Measurements from ENCODE around the gene RASGRF1.
A peak's percentile ranks its signal among the peaks of the same experiment; 100 is the strongest.

RASGRF1 gene

DNA sequence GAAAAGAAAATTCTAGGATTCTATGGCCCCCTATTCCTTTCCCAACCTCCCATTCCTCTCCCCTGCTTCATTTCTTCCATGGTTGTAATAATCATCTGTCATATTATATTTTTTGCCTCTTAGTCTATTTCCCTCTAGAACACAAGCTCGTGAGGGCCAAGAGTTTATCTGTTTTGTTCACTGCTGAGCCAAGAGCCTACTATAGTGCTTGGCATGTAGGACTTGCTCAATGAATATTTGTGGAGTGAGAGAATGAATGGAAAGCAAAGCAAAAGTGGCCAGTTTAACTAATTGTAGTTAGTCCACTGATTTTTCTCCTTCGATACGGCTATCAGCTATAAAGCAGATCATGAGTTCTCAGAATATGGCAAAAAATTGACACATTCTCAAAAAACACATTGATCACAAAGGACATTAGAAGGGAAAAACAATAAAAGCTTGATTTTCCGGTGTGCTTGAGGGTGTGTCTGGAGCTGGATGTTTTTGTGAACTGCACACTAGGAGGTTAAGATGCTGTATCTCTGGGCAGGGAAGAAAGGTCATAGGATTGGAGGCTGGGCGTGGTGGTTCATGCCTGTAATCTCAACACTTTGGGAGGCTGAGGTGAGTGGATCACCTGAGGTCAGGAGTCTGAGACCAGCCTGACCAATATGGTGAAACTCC is 120.8 kb downstream of the RASGRF1 start:
- Histone ChIP-seq H3K36me3 (ENCODE audit: control insufficient read depth in 1 of 2, insufficient read depth in 2 of 2, low read depth in 1 of 2, low read length in 2 of 2) (no peaks in the 10 kb centered on the region), H3K4me1 (ENCODE audit: control insufficient read depth, insufficient read depth, low read depth, low read length) (no peaks in the 10 kb centered on the region), H3K4me2 (ENCODE audit: low read length, poor library complexity, severe bottlenecking) (no peak overlapping the region), H3K79me1 (replicated peaks; ENCODE audit: low read length, poor library complexity, severe bottlenecking) (no peaks in the 10 kb centered on the region), H3K4me3 (ENCODE audit: insufficient read depth in 1 of 2, low read depth in 1 of 2, low read length in 2 of 2) (peak overlapping the region in 1 of 2 experiments; percentile 1), H3K4ac (ENCODE audit: low read depth in 1 of 2, low read length in 2 of 2) (no peak overlapping the region), H4K8ac (ENCODE audit: low read length) (no peak overlapping the region), H4K91ac (ENCODE audit: low read length) (no peak overlapping the region), H2BK12ac (ENCODE audit: low read length in 2 of 2) (no peak overlapping the region), H3K14ac (ENCODE audit: low read length in 2 of 2) (no peak overlapping the region), H2BK5ac (ENCODE audit: low read depth, low read length, poor library complexity, severe bottlenecking) (no peak overlapping the region), H3K9ac (ENCODE audit: low read length) (peak overlapping the region; percentile 40), H2AFZ (ENCODE audit: low read depth, low read length) (no peak overlapping the region), H2BK15ac (ENCODE audit: low read depth, poor library complexity, severe bottlenecking) (no peak overlapping the region), H2BK120ac (ENCODE audit: low read depth, low read length) (no peak overlapping the region), H2AK5ac (ENCODE audit: low read length, severe bottlenecking) (no peak overlapping the region), H3K27ac (ENCODE audit: low read length, poor library complexity, severe bottlenecking) (no peak overlapping the region), H3K23ac (ENCODE audit: low read length in 2 of 2) (no peak overlapping the region), H3K9me3 (ENCODE audit: control insufficient read depth, low read length) (no peaks in the 10 kb centered on the region), H3K18ac (ENCODE audit: low read depth in 1 of 2, low read length in 2 of 2) (no peak overlapping the region), H3K27me3 (ENCODE audit: control insufficient read depth in 1 of 2, insufficient read depth in 1 of 2, low read length in 2 of 2) (peaks cover 0 to 2% of the 10 kb centered on the region in 2 experiments)
- no peak for DNase-seq
- WGBS, result 95% methylated on average over 5 of the region's 5 CpGs

GRCh38 chr15:78968539-78969271 is 121.9 kb downstream of the RASGRF1 start:
- Histone ChIP-seq H2BK120ac (ENCODE audit: low read depth, low read length) (no peak overlapping the region), H3K14ac (ENCODE audit: low read length in 2 of 2) (no peak overlapping the region), H2AFZ (ENCODE audit: low read depth, low read length) (no peak overlapping the region), H3K4me3 (ENCODE audit: insufficient read depth in 1 of 2, low read depth in 1 of 2, low read length in 2 of 2) (no peak overlapping the region), H3K18ac (ENCODE audit: low read depth in 1 of 2, low read length in 2 of 2) (no peak overlapping the region), H3K36me3 (ENCODE audit: control insufficient read depth in 1 of 2, insufficient read depth in 2 of 2, low read depth in 1 of 2, low read length in 2 of 2) (no peaks in the 10 kb centered on the region), H3K79me1 (replicated peaks; ENCODE audit: low read length, poor library complexity, severe bottlenecking) (no peaks in the 10 kb centered on the region), H3K27me3 (ENCODE audit: control insufficient read depth in 1 of 2, insufficient read depth in 1 of 2, low read length in 2 of 2) (no peaks in the 10 kb centered on the region), H3K27ac (ENCODE audit: low read length, poor library complexity, severe bottlenecking) (no peak overlapping the region), H3K9ac (ENCODE audit: low read length) (no peak overlapping the region), H3K4me2 (ENCODE audit: low read length, poor library complexity, severe bottlenecking) (no peak overlapping the region), H3K4me1 (ENCODE audit: control insufficient read depth, insufficient read depth, low read depth, low read length) (no peaks in the 10 kb centered on the region), H2BK12ac (ENCODE audit: low read length in 2 of 2) (no peak overlapping the region), H2AK5ac (ENCODE audit: low read length, severe bottlenecking) (no peak overlapping the region), H3K4ac (ENCODE audit: low read depth in 1 of 2, low read length in 2 of 2) (no peak overlapping the region), H4K91ac (ENCODE audit: low read length) (no peak overlapping the region), H3K9me3 (ENCODE audit: control insufficient read depth, low read length) (no peaks in the 10 kb centered on the region), H4K8ac (ENCODE audit: low read length) (no peak overlapping the region), H3K23ac (ENCODE audit: low read length in 2 of 2) (no peak overlapping the region), H2BK5ac (ENCODE audit: low read depth, low read length, poor library complexity, severe bottlenecking) (no peak overlapping the region), H2BK15ac (ENCODE audit: low read depth, poor library complexity, severe bottlenecking) (no peak overlapping the region)
- WGBS, result 78% methylated on average over 4 of the region's 5 CpGs
- no peak for DNase-seq

DNA sequence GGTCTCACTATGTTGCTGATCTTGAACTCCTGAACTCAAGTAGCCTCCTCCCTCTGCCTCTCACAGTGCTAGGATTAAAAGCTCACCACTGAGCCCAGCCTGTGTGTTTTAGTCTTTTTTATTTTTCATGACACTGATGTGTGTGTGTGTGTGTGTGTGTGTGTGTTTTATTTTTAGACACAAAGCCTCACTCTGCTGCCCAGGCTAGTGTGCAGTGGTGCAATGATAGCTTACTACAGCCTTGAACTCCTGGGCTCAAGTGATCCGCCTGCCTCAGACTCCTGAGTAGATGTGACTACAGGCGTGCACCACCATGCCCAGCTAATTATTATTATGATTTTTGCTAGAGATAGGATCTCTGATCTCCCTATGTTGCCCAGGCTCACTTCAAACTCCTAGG is 122.5 kb downstream of the RASGRF1 start:
- H2AK5ac ChIP-seq (ENCODE audit: low read length, severe bottlenecking), result no peak overlapping the region
- H3K27ac ChIP-seq (ENCODE audit: low read length, poor library complexity, severe bottlenecking), result no peak overlapping the region
- no peak overlapping the region for H4K91ac ChIP-seq (ENCODE audit: low read length)
- H3K27me3 ChIP-seq (ENCODE audit: control insufficient read depth in 1 of 2, insufficient read depth in 1 of 2, low read length in 2 of 2), result no peaks in the 10 kb centered on the region
- no peaks in the 10 kb centered on the region for H3K36me3 ChIP-seq (ENCODE audit: control insufficient read depth in 1 of 2, insufficient read depth in 2 of 2, low read depth in 1 of 2, low read length in 2 of 2)
- no peak overlapping the region for H2AFZ ChIP-seq (ENCODE audit: low read depth, low read length)
- H3K4me3 ChIP-seq (ENCODE audit: insufficient read depth in 1 of 2, low read depth in 1 of 2, low read length in 2 of 2), result no peak overlapping the region
- H3K18ac ChIP-seq (ENCODE audit: low read depth in 1 of 2, low read length in 2 of 2), result no peak overlapping the region
- H2BK120ac ChIP-seq (ENCODE audit: low read depth, low read length), result no peak overlapping the region
- H2BK15ac ChIP-seq (ENCODE audit: low read depth, poor library complexity, severe bottlenecking), result no peak overlapping the region
- no peaks in the 10 kb centered on the region for H3K4me1 ChIP-seq (ENCODE audit: control insufficient read depth, insufficient read depth, low read depth, low read length)
- H3K14ac ChIP-seq (ENCODE audit: low read length in 2 of 2), result no peak overlapping the region
- no peaks in the 10 kb centered on the region for H3K79me1 ChIP-seq (replicated peaks; ENCODE audit: low read length, poor library complexity, severe bottlenecking)
- no peak overlapping the region for H3K9ac ChIP-seq (ENCODE audit: low read length)
- H2BK12ac ChIP-seq (ENCODE audit: low read length in 2 of 2), result no peak overlapping the region
- no peak overlapping the region for H3K4me2 ChIP-seq (ENCODE audit: low read length, poor library complexity, severe bottlenecking)
- H3K4ac ChIP-seq (ENCODE audit: low read depth in 1 of 2, low read length in 2 of 2), result no peak overlapping the region
- H4K8ac ChIP-seq (ENCODE audit: low read length), result no peak overlapping the region
- no peak for DNase-seq
- no peaks in the 10 kb centered on the region for H3K9me3 ChIP-seq (ENCODE audit: control insufficient read depth, low read length)
- WGBS, result no CpG with 5 or more reads among the region's 2 CpGs
- no peak overlapping the region for H3K23ac ChIP-seq (ENCODE audit: low read length in 2 of 2)
- H2BK5ac ChIP-seq (ENCODE audit: low read depth, low read length, poor library complexity, severe bottlenecking), result no peak overlapping the region

- Histone ChIP-seq H3K4me1 (ENCODE audit: control insufficient read depth, insufficient read depth, low read depth, low read length) (no peaks in the 10 kb centered on the region), H2BK5ac (ENCODE audit: low read depth, low read length, poor library complexity, severe bottlenecking) (no peak overlapping the region), H4K91ac (ENCODE audit: low read length) (no peak overlapping the region), H2BK15ac (ENCODE audit: low read depth, poor library complexity, severe bottlenecking) (no peak overlapping the region), H3K9me3 (ENCODE audit: control insufficient read depth, low read length) (no peaks in the 10 kb centered on the region), H3K79me1 (replicated peaks; ENCODE audit: low read length, poor library complexity, severe bottlenecking) (no peaks in the 10 kb centered on the region), H3K23ac (ENCODE audit: low read length in 2 of 2) (no peak overlapping the region), H3K4me2 (ENCODE audit: low read length, poor library complexity, severe bottlenecking) (no peak overlapping the region), H3K4me3 (ENCODE audit: insufficient read depth in 1 of 2, low read depth in 1 of 2, low read length in 2 of 2) (no peak overlapping the region), H3K27ac (ENCODE audit: low read length, poor library complexity, severe bottlenecking) (no peak overlapping the region), H3K18ac (ENCODE audit: low read depth in 1 of 2, low read length in 2 of 2) (no peak overlapping the region), H3K36me3 (ENCODE audit: control insufficient read depth in 1 of 2, insufficient read depth in 2 of 2, low read depth in 1 of 2, low read length in 2 of 2) (no peaks in the 10 kb centered on the region), H3K4ac (ENCODE audit: low read depth in 1 of 2, low read length in 2 of 2) (no peak overlapping the region), H3K27me3 (ENCODE audit: control insufficient read depth in 1 of 2, insufficient read depth in 1 of 2, low read length in 2 of 2) (peaks cover 0 to 4% of the 10 kb centered on the region in 2 experiments), H3K14ac (ENCODE audit: low read length in 2 of 2) (no peak overlapping the region), H2BK12ac (ENCODE audit: low read length in 2 of 2) (no peak overlapping the region), H2AFZ (ENCODE audit: low read depth, low read length) (no peak overlapping the region), H2AK5ac (ENCODE audit: low read length, severe bottlenecking) (no peak overlapping the region), H3K9ac (ENCODE audit: low read length) (no peak overlapping the region), H4K8ac (ENCODE audit: low read length) (no peak overlapping the region), H2BK120ac (ENCODE audit: low read depth, low read length) (no peak overlapping the region)
- 93% methylated on average over 6 of the region's 6 CpGs for WGBS
- no peak for DNase-seq
Measured at GRCh38 chr15:78960308-78960707, 130.3 kb downstream of the RASGRF1 start.
